Calu3 (cell line): ENCODE results near the gene RPL15. TPM values are rescaled to one million over a fixed set of nuclear protein-coding genes. Genes with fewer than 3 reads are reported as not detected.
"Not testable (repeated sequence)": the region's sequence is repeated elsewhere in the genome, so short reads cannot be mapped to it uniquely, and the experiment has no call there.

Experiments used
- BruUV-seq: library from RNA; stranded (reverse); fragments of 400-500 nt; replicated peaks from 2 replicates; lab custom pipeline; 2021; lab: Mats Ljungman, UMichigan
- CTCF ChIA-PET: fragments of 300-600 bp; sonication (Branson Sonifier 250); formaldehyde crosslinking; loops from one replicate; lab custom pipeline; 2022; ENCODE audit warnings: antibody characterized with exemption; lab: Charles Lee
- DNase-seq: peaks from one replicate; pipeline ENCODE4 v3.0.0; 2022
- H3K27ac Mint-ChIP-seq: one replicate; pipeline ENCODE4 v1.8.0; 2022; ENCODE audit warnings: mixed read lengths; ENCODE audit not compliant: unreplicated experiment
- H3K27me3 Mint-ChIP-seq: one replicate; pipeline ENCODE4 v1.8.0; 2022; ENCODE audit warnings: mixed read lengths; ENCODE audit not compliant: unreplicated experiment
- H3K36me3 Mint-ChIP-seq: one replicate; pipeline ENCODE4 v1.8.0; 2022; ENCODE audit warnings: mild to moderate bottlenecking, moderate library complexity, mixed read lengths; ENCODE audit not compliant: insufficient read depth, unreplicated experiment
- H3K4me1 Mint-ChIP-seq: one replicate; pipeline ENCODE4 v1.8.0; 2022; ENCODE audit warnings: mild to moderate bottlenecking, low read depth, mixed read lengths; ENCODE audit not compliant: unreplicated experiment
- H3K4me3 Mint-ChIP-seq: one replicate; pipeline ENCODE4 v1.8.0; 2022; ENCODE audit warnings: mild to moderate bottlenecking, low read depth, moderate library complexity, mixed read lengths; ENCODE audit not compliant: unreplicated experiment
- H3K9me3 Mint-ChIP-seq: one replicate; pipeline ENCODE4 v1.8.0; 2022; ENCODE audit warnings: low read depth, mixed read lengths; ENCODE audit not compliant: unreplicated experiment
- intact Hi-C: fragments of 100-400 bp; cut with micrococcal nuclease; formaldehyde crosslinking; loops from one replicate; pipeline ENCODE4 v1.10.0; 2022; ENCODE audit not compliant: unreplicated experiment
- total RNA-seq: library from RNA; stranded (reverse); gene quantifications from 2 replicates; pipeline ENCODE4 v1.2.3, GENCODE V29; 2022
- TF ChIP-seq, protein P1 (sequence below): fragments of 200-600 bp; IDR thresholded peaks from one replicate; pipeline ENCODE4 v1.8.0; 2022; ENCODE audit warnings: antibody characterized with exemption; ENCODE audit not compliant: unreplicated experiment

Gene RPL15
- total RNA-seq, 1 experiment from 2014 or later: 1,430 TPM

DNA sequence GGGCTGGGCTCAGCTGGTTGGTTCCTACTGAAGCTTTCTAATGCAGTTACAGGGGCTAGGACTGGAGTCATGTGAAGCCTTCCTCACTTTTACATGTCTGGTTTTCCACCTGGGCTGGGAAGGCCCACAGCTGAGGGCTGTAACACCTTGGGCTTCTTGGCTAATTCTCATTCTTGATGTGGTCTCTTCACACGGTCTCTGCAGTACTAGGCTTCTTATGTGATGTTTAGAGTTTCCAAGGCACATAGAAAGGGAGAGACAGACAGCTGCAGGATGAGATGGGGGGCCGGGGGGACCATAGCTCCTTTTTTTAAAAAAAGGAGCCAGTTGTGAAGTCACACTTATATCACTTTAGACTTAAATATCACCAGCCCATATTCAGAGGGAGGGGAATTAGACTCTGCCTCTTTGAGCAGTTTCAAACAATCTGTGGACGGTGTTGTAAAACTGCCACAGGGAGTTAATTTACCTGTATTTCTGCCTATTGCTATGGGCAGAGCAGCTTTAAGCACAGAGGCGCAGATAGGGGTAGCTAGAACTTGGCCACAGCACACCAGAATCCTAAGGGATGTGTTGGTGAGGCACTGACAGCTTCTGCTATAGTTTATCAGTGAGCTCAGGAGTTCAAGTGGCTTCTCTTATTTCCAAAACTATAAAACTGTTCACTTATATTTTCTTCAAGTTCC is 46.8 kb upstream of the RPL15 start:
- intact Hi-C loops: loop anchor here (10.0 kb wide), 1 partner anchor 665 kb away; the partner anchor contains the start of gene UBE2E2
- H3K27me3 Mint-ChIP-seq: no peaks in the 10 kb centered on the region
- H3K4me3 Mint-ChIP-seq: no peak overlapping the region
- no peak overlapping the region for H3K27ac Mint-ChIP-seq
- no peaks in the 10 kb centered on the region for H3K9me3 Mint-ChIP-seq
- no peak for DNase-seq
- TF ChIP-seq, protein P1, sequence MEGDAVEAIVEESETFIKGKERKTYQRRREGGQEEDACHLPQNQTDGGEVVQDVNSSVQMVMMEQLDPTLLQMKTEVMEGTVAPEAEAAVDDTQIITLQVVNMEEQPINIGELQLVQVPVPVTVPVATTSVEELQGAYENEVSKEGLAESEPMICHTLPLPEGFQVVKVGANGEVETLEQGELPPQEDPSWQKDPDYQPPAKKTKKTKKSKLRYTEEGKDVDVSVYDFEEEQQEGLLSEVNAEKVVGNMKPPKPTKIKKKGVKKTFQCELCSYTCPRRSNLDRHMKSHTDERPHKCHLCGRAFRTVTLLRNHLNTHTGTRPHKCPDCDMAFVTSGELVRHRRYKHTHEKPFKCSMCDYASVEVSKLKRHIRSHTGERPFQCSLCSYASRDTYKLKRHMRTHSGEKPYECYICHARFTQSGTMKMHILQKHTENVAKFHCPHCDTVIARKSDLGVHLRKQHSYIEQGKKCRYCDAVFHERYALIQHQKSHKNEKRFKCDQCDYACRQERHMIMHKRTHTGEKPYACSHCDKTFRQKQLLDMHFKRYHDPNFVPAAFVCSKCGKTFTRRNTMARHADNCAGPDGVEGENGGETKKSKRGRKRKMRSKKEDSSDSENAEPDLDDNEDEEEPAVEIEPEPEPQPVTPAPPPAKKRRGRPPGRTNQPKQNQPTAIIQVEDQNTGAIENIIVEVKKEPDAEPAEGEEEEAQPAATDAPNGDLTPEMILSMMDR: no peak
- CTCF ChIA-PET: interaction anchor here (0.7 kb wide), 1 partner anchor 91 kb away, joined by 5 read pairs; no protein-coding TSS in a partner anchor
- H3K4me1 Mint-ChIP-seq: peaks cover 11% of the 10 kb centered on the region
- H3K36me3 Mint-ChIP-seq: peaks cover 5% of the 10 kb centered on the region
- BruUV-seq: no TSS peak

DNA sequence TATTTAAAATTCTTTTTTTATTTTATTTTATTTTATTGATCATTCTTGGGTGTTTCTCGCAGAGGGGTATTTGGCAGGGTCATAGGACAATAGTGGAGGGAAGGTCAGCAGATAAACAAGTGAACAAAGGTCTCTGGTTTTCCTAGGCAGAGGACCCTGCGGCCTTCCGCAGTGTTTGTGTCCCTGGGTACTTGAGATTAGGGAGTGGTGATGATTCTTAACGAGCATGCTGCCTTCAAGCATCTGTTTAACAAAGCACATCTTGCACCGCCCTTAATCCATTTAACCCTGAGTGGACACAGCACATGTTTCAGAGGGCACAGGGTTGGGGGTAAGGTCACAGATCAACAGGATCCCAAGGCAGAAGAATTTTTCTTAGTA is 46.3 kb upstream of the RPL15 start:
- intact Hi-C loops, H3K36me3 Mint-ChIP-seq, H3K9me3 Mint-ChIP-seq, H3K4me3 Mint-ChIP-seq, CTCF ChIA-PET, H3K27ac Mint-ChIP-seq, H3K4me1 Mint-ChIP-seq, BruUV-seq, DNase-seq, H3K27me3 Mint-ChIP-seq: not testable (repeated sequence)

DNA sequence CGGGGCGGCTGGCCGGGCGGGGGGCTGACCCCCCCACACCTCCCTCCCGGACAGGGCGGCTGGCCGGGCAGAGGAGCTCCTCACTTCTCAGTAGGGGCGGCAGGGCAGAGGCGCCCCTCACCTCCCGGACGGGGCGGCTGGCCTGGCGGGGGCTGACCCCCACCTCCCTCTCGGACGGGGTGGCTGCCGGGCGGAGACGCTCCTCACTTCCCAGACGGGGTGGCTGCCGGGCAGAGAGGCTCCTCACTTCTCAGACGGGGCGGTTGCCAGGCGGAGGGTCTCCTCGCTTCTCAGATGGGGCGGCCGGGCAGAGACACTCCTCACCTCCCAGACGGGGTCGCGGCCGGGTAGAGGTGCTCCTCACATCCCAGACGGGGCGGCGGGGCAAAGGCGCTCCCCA is 45.6 kb upstream of the RPL15 start:
- H3K9me3 Mint-ChIP-seq, H3K4me3 Mint-ChIP-seq, H3K27ac Mint-ChIP-seq, H3K27me3 Mint-ChIP-seq, H3K36me3 Mint-ChIP-seq, intact Hi-C loops, H3K4me1 Mint-ChIP-seq, DNase-seq, BruUV-seq, CTCF ChIA-PET: not testable (repeated sequence)

- no peak for DNase-seq
- Mint-ChIP-seq H3K36me3 (peaks cover 5% of the 10 kb centered on the region), H3K27me3 (no peaks in the 10 kb centered on the region), H3K27ac (no peak overlapping the region), H3K9me3 (no peaks in the 10 kb centered on the region), H3K4me1 (no peaks in the 10 kb centered on the region), H3K4me3 (no peak overlapping the region)
- no TSS peak for BruUV-seq
- intact Hi-C loops: no loop called here
- TF ChIP-seq, protein P1: no peak
- CTCF ChIA-PET: no interaction called here
Observed at GRCh38 chr3:23872330-23872729, 44.6 kb upstream of the RPL15 start.

DNA sequence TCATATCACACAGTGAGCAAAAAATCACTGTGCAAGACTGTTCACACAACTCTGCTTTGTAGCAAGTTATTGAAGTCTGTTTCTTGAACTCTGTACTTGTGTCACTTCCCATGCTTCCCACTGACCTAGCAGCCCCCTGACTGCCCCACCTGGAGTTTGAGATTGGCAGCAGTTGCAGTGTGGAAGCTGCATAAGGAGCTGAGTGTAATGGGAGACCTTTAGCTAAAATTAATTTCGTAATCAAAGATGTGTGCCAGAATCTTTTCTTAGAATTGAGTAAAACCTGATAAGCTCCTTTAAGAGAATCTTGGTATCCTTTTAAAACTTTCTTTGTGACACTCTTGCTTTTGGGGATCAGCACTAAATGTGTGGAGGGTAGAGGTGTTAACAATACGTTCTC is 43.0 kb upstream of the RPL15 start:
- Mint-ChIP-seq H3K4me3 (no peak overlapping the region), H3K27ac (no peak overlapping the region), H3K4me1 (no peaks in the 10 kb centered on the region), H3K9me3 (no peaks in the 10 kb centered on the region), H3K27me3 (no peaks in the 10 kb centered on the region), H3K36me3 (peaks cover 5% of the 10 kb centered on the region)
- no peak for DNase-seq
- CTCF ChIA-PET: no interaction called here
- TF ChIP-seq, protein P1: no peak
- intact Hi-C loops: no loop called here
- no TSS peak for BruUV-seq
